Chondrocyte (in vitro differentiated cells): ENCODE data around the gene ELMO1. TPM values are rescaled to one million over a fixed set of nuclear protein-coding genes. Genes with fewer than 3 reads are reported as not detected.

ENCODE experiments used
- DNase-seq: peaks from one replicate; pipeline ENCODE4 v3.0.0; 2021; ENCODE audit warnings: mixed read lengths, low spot score
- H3K27ac Mint-ChIP-seq: one replicate; pipeline ENCODE4 v1.8.0; 2021; ENCODE audit warnings: mild to moderate bottlenecking, moderate library complexity, mixed read lengths; ENCODE audit not compliant: unreplicated experiment
- H3K27me3 Mint-ChIP-seq: 2 replicates; pipeline ENCODE4 v1.8.0; 2021; ENCODE audit warnings: low read depth, mixed read lengths
- H3K36me3 Mint-ChIP-seq: 2 replicates; pipeline ENCODE4 v1.8.0; 2021; ENCODE audit warnings: low read depth, mixed read lengths
- H3K4me1 Mint-ChIP-seq: 2 replicates; pipeline ENCODE4 v1.8.0; 2021; ENCODE audit warnings: low read depth, mild to moderate bottlenecking, mixed read lengths
- H3K4me3 Mint-ChIP-seq: one replicate; pipeline ENCODE4 v1.8.0; 2021; ENCODE audit warnings: mild to moderate bottlenecking, moderate library complexity, mixed read lengths; ENCODE audit not compliant: unreplicated experiment
- H3K9me3 Mint-ChIP-seq: 2 replicates; pipeline ENCODE4 v1.8.0; 2021; ENCODE audit warnings: low read depth, mixed read lengths
- CTCF ChIP-seq: fragments of 200-600 bp; sonication (generic); IDR thresholded peaks from 2 replicates; pipeline ENCODE4 v1.5.0; 2021; ENCODE audit warnings: antibody characterized with exemption, mild to moderate bottlenecking, moderate library complexity
- total RNA-seq: library from RNA; stranded (reverse); gene quantifications from 3 replicates; pipeline ENCODE4 v1.2.1, GENCODE V29; 2021

The ELMO1 gene
- total RNA-seq, 1 donor from 2014 or later, result 0.42 TPM

- no peak overlapping the region for H3K27ac Mint-ChIP-seq
- no peaks in the 10 kb centered on the region for H3K9me3 Mint-ChIP-seq
- H3K4me3 Mint-ChIP-seq, result no peak overlapping the region
- no peaks in the 10 kb centered on the region for H3K36me3 Mint-ChIP-seq
- TF ChIP-seq CTCF, result no peak
- peaks cover 2% of the 10 kb centered on the region for H3K27me3 Mint-ChIP-seq
- DNase-seq, result no peak
- no peaks in the 10 kb centered on the region for H3K4me1 Mint-ChIP-seq
Measured at GRCh38 chr7:37011151-37011890, 437.3 kb downstream of the ELMO1 start.

- Mint-ChIP-seq H3K4me1 (no peaks in the 10 kb centered on the region), H3K27ac (no peak overlapping the region), H3K9me3 (no peaks in the 10 kb centered on the region), H3K4me3 (no peak overlapping the region), H3K27me3 (peaks cover 2% of the 10 kb centered on the region), H3K36me3 (no peaks in the 10 kb centered on the region)
- no peak for TF ChIP-seq CTCF
- no peak for DNase-seq
Measured at GRCh38 chr7:37009125-37009675, 439.5 kb downstream of the ELMO1 start.

GRCh38 chr7:37007691-37008090 lies 441.0 kb downstream of the ELMO1 start:
- H3K27me3 Mint-ChIP-seq, result peaks cover 2% of the 10 kb centered on the region
- no peak overlapping the region for H3K27ac Mint-ChIP-seq
- H3K4me1 Mint-ChIP-seq, result no peaks in the 10 kb centered on the region
- no peak for DNase-seq
- no peaks in the 10 kb centered on the region for H3K36me3 Mint-ChIP-seq
- TF ChIP-seq CTCF, result no peak
- no peaks in the 10 kb centered on the region for H3K9me3 Mint-ChIP-seq
- no peak overlapping the region for H3K4me3 Mint-ChIP-seq

- no peaks in the 10 kb centered on the region for H3K9me3 Mint-ChIP-seq
- peaks cover 2% of the 10 kb centered on the region for H3K27me3 Mint-ChIP-seq
- H3K4me1 Mint-ChIP-seq, result no peaks in the 10 kb centered on the region
- TF ChIP-seq CTCF, result no peak
- no peak overlapping the region for H3K4me3 Mint-ChIP-seq
- no peak overlapping the region for H3K27ac Mint-ChIP-seq
- H3K36me3 Mint-ChIP-seq, result no peaks in the 10 kb centered on the region
- no peak for DNase-seq
Measured at GRCh38 chr7:37007268-37007667, 441.4 kb downstream of the ELMO1 start.

GRCh38 chr7:37006764-37007163 lies 441.9 kb downstream of the ELMO1 start:
- H3K27me3 Mint-ChIP-seq, result peaks cover 2% of the 10 kb centered on the region
- no peak overlapping the region for H3K27ac Mint-ChIP-seq
- H3K4me1 Mint-ChIP-seq, result no peaks in the 10 kb centered on the region
- no peaks in the 10 kb centered on the region for H3K9me3 Mint-ChIP-seq
- TF ChIP-seq CTCF, result no peak
- H3K4me3 Mint-ChIP-seq, result no peak overlapping the region
- no peak for DNase-seq
- H3K36me3 Mint-ChIP-seq, result no peaks in the 10 kb centered on the region
